Pancreas (tissue), 10 donors: ENCODE data around the gene OCA2. TPM values are rescaled to one million over a fixed set of nuclear protein-coding genes. Genes with fewer than 3 reads are reported as not detected.

ENCODE experiments used
- ATAC-seq, 4 donors: fragments of 200-7000 bp; cut with Tn5 transposase; one replicate each; pipeline versions ENCODE4 v1.8.0 to v1.9.1; 2020; ENCODE audit warnings: mild to moderate bottlenecking in 4 of 4, moderate library complexity in 4 of 4
- DNase-seq, 6 donors: peaks; one replicate each; pipeline ENCODE4 v3.0.0-alpha.2; 2020
- FAIRE-seq: peaks from 2 replicates; lab custom pipeline; 2012; peaks lifted over from hg19 to GRCh38; lab: Jason Lieb, UNC
- H3K27ac ChIP-seq, 4 donors: fragments of 200-600 bp; sonication (generic); 1 replicate in 3 of 4; 2 replicates in 1 of 4; pipeline versions ENCODE4 v1.5.0 to v1.8.0; 2020
- H3K27me3 ChIP-seq, 4 donors: fragments of 200-600 bp; one replicate each; pipeline ENCODE4 v1.8.0; 2021
- H3K36me3 ChIP-seq, 3 donors: fragments of 200-600 bp; sonication (generic) in 1 of 3; one replicate each; pipeline versions ENCODE4 v1.5.0 to v1.8.0; 2020 to 2021
- H3K4me1 ChIP-seq, 3 donors: fragments of 200-600 bp; one replicate each; pipeline ENCODE4 v1.8.0; 2021
- H3K4me3 ChIP-seq, 4 donors: fragments of 200-600 bp; sonication (generic) in 2 of 4; one replicate each; pipeline versions ENCODE4 v1.5.0 to v1.8.0; 2020 to 2021
- H3K9me3 ChIP-seq, 4 donors: fragments of 200-600 bp; one replicate each; pipeline ENCODE4 v1.8.0; 2021
- WGBS, 2 donors: extraction: QIAGEN DNeasy Blood & Tissue Kit; methylation state at CpG; one replicate each; pipeline ENCODE4 v1.1.7; 2013; 5-methylcytosine and 5-hydroxymethylcytosine counted together
- intact Hi-C, 3 donors: fragments of 100-400 bp; cut with DNase I; formaldehyde crosslinking; loops; one replicate each; pipeline versions ENCODE4 v1.11.1 to v1.14.2; 2022
- polyA plus RNA-seq, 2 donors: library from polyadenylated mRNA; stranded (reverse); fragments of 200-250 nt; gene quantifications; one replicate each; pipeline ENCODE4 v1.2.3, GENCODE V29; 2013
- total RNA-seq, 6 donors: library from RNA; stranded (reverse); fragmentation: NEBNext Ultra II Directional in 4 of 6; extraction: Animal tissue kit (Norgen Biotek cat#: 25700) in 4 of 6; gene quantifications; one replicate each; pipeline versions ENCODE4 v1.2.1 to v1.2.4, GENCODE V29; 2021 to 2023
- TF ChIP-seq, protein P1 (sequence below), 4 donors: fragments of 200-600 bp; sonication (generic) in 3 of 4; IDR thresholded peaks; one replicate each; pipeline versions ENCODE4 v1.5.0 to v1.8.0; 2021; ENCODE audit warnings: antibody characterized with exemption in 4 of 4
- donor health status: healthy with polysubstance abuse.
- donor health status: DM: no; HTN: no; CAD: no; lungs with moderate emphysema.
- donor health status: DM: no; HTN: no; CAD: no.
- donor health status: control.
- donor health status: control.
- donor health status: Bipolar disorder and iron deficiency.
- donor health status: DM: yes; HTN: yes; CAD: no.
- donor health status: DM: no; HTN: no; CAD: no.
- donor health status: DM: no; HTN: no; CAD: no.
- donor health status: DM: yes; HTN: yes; CAD: no.

The OCA2 gene
- total and polyA plus RNA-seq, 8 donors = 0.12 to 0.31 (median 0.18) TPM; not detected in 4

GRCh38 chr15:28098360-28098765 is 752 bp downstream of the OCA2 start:
- no peaks in the 10 kb centered on the region for H3K27me3 ChIP-seq
- peaks cover 0 to 12% (median 0%) of the 10 kb centered on the region in 3 donors for H3K4me1 ChIP-seq
- FAIRE-seq = no peak
- peak in 1 of 6 donors; percentile 8 for DNase-seq
- no peak overlapping the region for H3K4me3 ChIP-seq
- WGBS, 2 donors = 74 to 75% methylated on average over 11 of the region's 11 CpGs
- no peak overlapping the region for H3K27ac ChIP-seq
- H3K36me3 ChIP-seq = no peaks in the 10 kb centered on the region
- ATAC-seq = no peak
- TF ChIP-seq, protein P1, sequence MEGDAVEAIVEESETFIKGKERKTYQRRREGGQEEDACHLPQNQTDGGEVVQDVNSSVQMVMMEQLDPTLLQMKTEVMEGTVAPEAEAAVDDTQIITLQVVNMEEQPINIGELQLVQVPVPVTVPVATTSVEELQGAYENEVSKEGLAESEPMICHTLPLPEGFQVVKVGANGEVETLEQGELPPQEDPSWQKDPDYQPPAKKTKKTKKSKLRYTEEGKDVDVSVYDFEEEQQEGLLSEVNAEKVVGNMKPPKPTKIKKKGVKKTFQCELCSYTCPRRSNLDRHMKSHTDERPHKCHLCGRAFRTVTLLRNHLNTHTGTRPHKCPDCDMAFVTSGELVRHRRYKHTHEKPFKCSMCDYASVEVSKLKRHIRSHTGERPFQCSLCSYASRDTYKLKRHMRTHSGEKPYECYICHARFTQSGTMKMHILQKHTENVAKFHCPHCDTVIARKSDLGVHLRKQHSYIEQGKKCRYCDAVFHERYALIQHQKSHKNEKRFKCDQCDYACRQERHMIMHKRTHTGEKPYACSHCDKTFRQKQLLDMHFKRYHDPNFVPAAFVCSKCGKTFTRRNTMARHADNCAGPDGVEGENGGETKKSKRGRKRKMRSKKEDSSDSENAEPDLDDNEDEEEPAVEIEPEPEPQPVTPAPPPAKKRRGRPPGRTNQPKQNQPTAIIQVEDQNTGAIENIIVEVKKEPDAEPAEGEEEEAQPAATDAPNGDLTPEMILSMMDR (IDR thresholded peaks at IDR 0.05) = no peak
- intact Hi-C loops = no loop called here
- H3K9me3 ChIP-seq = no peaks in the 10 kb centered on the region

DNA sequence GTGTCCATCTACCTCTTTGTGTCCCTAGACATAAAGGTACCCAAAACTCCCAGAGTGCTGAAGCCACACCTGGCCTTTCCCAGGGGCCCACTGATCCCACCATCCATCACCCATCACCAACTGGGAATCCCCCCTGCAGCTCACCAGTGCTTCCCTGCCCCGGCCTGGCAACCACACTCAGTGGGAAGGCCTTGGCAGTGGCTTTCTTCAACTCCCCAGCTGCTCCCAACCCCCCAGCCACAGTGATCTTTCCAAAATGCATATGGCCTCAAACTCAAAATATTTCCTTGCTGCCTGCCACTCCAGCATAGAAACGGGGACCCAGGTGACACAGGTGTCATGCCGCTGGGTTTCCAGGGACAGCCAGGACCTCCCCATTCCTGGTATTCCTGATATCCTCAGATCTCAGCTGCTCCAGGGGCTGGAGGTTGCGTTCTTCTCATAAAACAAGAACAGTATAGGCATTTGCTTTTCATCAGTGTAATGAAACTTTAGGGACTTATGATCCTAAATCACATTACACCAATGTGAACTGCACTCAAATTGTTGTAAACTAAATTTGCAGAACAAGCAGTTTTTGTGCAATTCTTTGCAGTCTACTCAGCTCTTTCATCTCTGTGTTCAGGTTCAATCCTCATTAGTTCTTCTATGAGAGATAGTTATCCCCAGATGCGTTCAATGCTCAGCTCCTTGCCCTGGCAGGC is 1.3 kb downstream of the OCA2 start:
- H3K4me3 ChIP-seq = no peak overlapping the region
- intact Hi-C loops = no loop called here
- no peak for ATAC-seq
- WGBS, 2 donors = 89 to 94% methylated on average over 5 of the region's 5 CpGs
- peaks cover 0 to 12% (median 0%) of the 10 kb centered on the region in 3 donors for H3K4me1 ChIP-seq
- peak in 2 of 6 donors; percentile 6 to 22 for DNase-seq
- no peak overlapping the region for H3K27ac ChIP-seq
- H3K9me3 ChIP-seq = no peaks in the 10 kb centered on the region
- no peak for FAIRE-seq
- TF ChIP-seq, protein P1 (IDR thresholded peaks at IDR 0.05) = no peak
- no peaks in the 10 kb centered on the region for H3K27me3 ChIP-seq
- H3K36me3 ChIP-seq = no peaks in the 10 kb centered on the region

GRCh38 chr15:28096670-28097431 is 2.3 kb downstream of the OCA2 start:
- Histone ChIP-seq H3K9me3 (no peaks in the 10 kb centered on the region), H3K4me3 (peak overlapping the region; percentile 8 to 49 (median 32)), H3K4me1 (peaks cover 0 to 12% (median 0%) of the 10 kb centered on the region in 3 donors), H3K27me3 (no peaks in the 10 kb centered on the region), H3K27ac (no peak overlapping the region), H3K36me3 (no peaks in the 10 kb centered on the region)
- TF ChIP-seq, protein P1 (IDR thresholded peaks at IDR 0.05) = no peak
- ATAC-seq (no peak), FAIRE-seq (no peak), DNase-seq (peak in 2 of 6 donors; percentile 21 to 66)
- intact Hi-C loops = no loop called here
- 19 to 20% methylated on average over 32 to 72 of the region's 72 CpGs for WGBS, 2 donors

DNA sequence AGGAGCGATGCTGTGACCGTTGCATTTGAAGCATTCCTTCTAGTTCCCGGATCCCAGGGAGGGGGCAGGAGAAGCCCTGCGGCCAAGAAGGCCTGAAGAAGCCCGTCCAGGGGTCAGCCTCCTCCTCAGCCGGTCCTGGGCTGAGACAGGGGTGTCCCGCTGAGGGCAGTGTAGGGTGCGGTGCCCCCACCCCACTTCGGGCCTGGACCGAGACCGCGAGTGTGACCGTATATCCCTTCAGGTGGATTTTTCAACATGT is 2.8 kb downstream of the OCA2 start:
- Histone ChIP-seq H3K27ac (no peak overlapping the region), H3K27me3 (no peaks in the 10 kb centered on the region), H3K9me3 (no peaks in the 10 kb centered on the region), H3K36me3 (no peaks in the 10 kb centered on the region), H3K4me1 (peaks cover 0 to 12% (median 0%) of the 10 kb centered on the region in 3 donors), H3K4me3 (peak overlapping the region; percentile 8 to 49 (median 32))
- TF ChIP-seq, protein P1 (IDR thresholded peaks at IDR 0.05) = no peak
- intact Hi-C loops = no loop called here
- ATAC-seq = peak in 1 of 4 donors; percentile 9
- 3 to 4% methylated on average over 13 of the region's 13 CpGs for WGBS, 2 donors
- no peak for DNase-seq
- no peak for FAIRE-seq
